GM18870 (cell line): ENCODE results near the gene PLPP7.

Experiments
- ATAC-seq: cut with Tn5 transposase; IDR thresholded peaks from one replicate; pipeline ENCODE4 v1.9.1; 2021; ENCODE audit warnings: moderate library complexity; ENCODE audit not compliant: unreplicated experiment

PLPP7 gene

GRCh38 chr9:131302244-131303075, 12.9 kb downstream of the PLPP7 start:
- no peak for ATAC-seq

- no peak for ATAC-seq
Observed at GRCh38 chr9:131303381-131304321, 14.1 kb downstream of the PLPP7 start.

DNA sequence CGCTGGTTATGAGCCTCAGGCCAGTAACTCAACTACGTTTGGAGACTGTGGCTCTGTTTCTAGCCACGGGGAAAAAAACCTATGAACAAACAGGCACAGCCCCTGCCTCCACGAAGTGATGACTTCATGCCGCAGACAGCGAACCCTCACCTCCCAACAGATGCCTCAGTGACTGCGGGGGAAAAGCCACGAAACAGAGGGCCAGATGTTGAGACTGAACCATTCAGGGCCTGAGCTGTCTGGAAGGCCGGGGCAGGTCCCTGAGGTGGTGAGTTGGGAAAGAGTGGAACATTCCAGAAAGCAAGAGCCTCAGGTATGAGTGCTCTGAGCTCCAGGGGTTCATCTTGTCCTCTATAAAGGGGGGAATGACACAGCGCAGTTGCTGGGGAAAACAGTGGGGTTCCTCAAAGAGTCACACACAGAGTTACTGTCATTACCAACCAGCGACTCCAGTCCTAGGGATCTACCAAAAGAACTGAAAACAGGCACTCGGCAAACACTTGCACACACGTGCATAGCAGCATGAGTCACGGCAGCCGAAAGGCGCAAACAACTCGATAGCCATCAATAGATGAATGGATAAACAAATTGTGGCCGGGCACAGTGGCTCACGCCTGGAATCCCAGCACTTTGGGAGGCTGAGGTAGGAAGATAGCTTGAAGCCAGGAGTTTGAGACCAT, 15.3 kb downstream of the PLPP7 start:
- ATAC-seq = no peak

GRCh38 chr9:131306397-131307004, 17.0 kb downstream of the PLPP7 start:
- ATAC-seq = no peak

DNA sequence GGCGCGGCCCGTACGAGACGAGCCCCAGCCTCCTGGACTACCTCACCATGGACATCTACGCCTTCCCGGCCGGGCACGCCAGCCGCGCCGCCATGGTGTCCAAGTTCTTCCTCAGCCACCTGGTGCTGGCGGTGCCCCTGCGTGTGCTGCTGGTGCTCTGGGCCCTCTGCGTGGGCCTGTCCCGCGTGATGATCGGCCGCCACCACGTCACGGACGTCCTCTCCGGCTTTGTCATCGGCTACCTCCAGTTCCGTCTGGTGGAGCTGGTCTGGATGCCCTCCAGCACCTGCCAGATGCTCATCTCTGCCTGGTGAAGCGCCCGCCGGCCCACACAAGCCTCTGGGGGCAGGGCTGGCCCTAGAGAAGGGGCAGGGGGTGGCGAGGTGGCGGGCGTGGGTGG, 18.5 kb downstream of the PLPP7 start:
- no peak for ATAC-seq

DNA sequence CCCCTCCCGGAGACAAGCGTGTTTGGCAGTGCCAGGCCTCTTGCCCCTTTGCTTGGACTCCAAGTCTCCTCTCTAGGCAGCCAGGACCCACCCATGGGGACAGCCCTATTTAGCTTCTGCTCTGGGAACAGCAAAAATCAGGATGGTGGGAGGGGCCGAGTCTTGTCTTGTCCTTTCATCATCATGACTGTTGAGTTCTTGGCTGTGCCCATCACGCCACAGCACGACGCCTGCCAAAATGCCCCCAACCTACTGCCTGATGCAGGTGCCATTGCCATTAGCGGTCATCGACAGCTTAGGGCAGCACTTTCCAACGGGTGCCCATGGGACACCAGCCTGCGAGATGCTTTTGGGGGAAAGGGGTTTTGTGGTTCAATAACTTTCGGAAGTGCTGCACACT, 18.9 kb downstream of the PLPP7 start:
- no peak for ATAC-seq

DNA sequence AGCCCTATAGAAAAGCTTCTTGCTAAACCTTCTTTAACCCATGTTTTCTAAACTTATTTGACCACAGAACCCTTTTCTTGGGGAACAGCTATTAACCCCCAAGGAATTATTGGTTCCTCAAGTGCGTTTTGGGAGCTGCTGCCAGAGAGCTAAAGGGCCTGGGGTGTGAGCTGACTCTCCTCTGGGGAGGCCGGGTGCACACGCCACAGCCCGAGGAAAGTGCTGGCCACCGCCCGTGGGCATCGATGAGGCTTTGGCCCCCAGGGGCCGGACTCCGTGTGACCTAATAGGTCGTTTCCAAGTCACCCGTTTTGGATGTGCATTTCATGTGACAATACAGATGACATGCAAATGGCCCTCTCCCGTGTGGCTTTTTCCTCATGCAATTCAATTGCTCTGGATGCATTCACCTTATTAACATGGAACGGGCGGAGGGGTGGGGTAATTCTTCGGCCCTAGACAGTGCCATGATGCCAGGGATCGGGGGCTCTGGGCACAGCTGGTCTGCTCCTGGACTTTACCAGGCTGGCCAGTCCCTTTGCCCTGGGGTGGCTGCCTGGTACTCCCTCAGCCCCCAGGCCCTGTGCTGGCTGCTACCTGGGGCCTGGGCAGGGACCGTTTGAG, 19.5 kb downstream of the PLPP7 start:
- ATAC-seq = no peak

GRCh38 chr9:131309530-131310276, 20.2 kb downstream of the PLPP7 start:
- no peak for ATAC-seq

GRCh38 chr9:131310833-131311554, 21.5 kb downstream of the PLPP7 start:
- no peak for ATAC-seq

- no peak for ATAC-seq
Observed at GRCh38 chr9:131312246-131312645, 22.7 kb downstream of the PLPP7 start.

- ATAC-seq = no peak
Observed at GRCh38 chr9:131312822-131313770, 23.6 kb downstream of the PLPP7 start.

DNA sequence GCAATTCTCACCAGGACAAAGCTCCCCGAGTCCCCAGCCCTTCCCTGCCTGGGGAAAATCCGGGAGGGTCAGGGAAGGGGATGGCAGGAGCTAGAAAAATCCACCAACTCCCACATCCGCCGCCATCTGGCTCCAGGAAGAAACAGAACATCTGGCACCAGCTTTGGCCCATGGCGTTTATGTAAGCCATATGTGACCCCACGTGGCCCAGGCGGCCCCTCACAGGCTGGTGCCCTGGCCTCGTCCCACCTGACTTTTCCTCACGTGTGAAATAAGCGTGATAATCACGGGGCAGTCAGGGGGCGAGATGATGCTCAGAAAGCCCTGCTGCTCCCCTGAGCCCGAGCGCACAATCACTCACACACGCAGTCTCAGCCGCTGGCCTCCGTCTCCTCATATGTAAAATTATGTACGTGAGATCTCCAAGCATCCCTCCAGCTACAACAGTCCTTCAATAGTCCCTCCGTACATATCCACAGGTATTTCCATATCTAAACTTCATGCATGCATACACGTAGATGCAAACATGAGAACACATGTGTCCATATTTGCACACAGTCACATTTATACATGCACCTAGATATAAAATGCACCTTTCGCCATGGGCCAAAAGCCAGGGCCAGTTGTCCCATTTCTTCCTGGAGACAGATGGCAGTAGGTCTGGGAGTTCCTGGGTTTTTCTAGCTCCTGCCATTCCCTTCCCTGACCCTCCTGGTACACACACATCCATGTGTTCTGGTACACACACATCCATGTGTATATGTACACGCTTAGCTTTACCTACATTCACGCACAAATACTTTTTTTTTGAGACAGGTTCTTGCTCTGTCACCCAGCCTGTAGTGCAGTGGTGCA, 28.9 kb downstream of the PLPP7 start:
- no peak for ATAC-seq

DNA sequence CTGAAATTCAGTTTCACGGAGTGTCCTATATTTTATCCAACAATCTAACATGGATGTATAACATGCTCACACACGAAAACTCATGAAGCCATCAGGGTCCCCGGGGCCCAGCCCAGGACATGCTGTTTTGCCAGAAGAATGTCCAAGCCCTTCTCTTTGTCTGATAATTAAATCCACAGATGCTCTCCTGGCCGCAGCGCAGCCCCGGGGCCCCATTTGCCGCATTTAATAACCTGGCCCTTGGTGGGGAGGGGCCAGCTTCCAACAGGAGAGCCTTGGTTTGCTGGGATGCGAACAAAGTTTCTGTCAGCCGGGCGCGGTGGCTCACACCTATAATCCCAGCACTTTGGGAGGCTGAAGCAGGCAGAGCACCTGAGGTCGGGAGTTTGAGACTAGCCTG, 30.0 kb downstream of the PLPP7 start:
- no peak for ATAC-seq

- ATAC-seq = no peak
Observed at GRCh38 chr9:131320031-131320685, 30.6 kb downstream of the PLPP7 start.

DNA sequence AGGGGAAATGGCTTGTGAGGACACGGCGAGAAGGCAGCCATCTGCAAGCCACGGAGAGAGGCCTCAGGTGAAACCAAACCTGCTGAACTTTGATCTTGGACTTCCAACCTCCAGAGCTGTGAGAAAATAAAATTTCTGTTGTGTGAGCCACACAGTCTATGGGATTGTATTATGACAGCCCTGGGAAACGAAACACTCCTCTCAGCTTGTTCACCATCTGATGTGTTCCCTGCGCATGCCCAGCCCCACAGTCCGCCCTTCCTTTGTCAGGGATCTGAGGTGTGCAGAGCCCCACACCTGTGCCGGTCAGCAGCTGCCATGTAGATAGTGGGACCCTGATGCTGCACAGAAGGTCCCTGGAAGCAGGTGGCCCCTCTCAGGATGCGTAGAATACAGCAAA, 34.1 kb downstream of the PLPP7 start:
- no peak for ATAC-seq
